ENCODE results near the gene ACADSB. TPM values are rescaled to one million over a fixed set of nuclear protein-coding genes. Genes with fewer than 3 reads are reported as not detected.

ACADSB gene
- total and polyA plus RNA-seq, 10 of the 15 experiments (the other 5 are each of a cell fraction or from before 2014, with no cell fraction given): 10.8 to 24.0 (median 15.0) TPM

GRCh38 chr10:123026302-123026701 lies 17.5 kb downstream of the ACADSB start:
- CTCF ChIA-PET: interaction anchor here (1.6 kb wide), 1 partner anchor 16 kb away, joined by 4 read pairs; no protein-coding TSS in a partner anchor
- no peaks in the 10 kb centered on the region for H3K36me3 ChIP-seq (ENCODE audit: control insufficient read depth in 2 of 2, insufficient read depth in 2 of 2, low read length in 1 of 2)
- no peak overlapping the region for H2AFZ ChIP-seq (ENCODE audit: control insufficient read depth, low read depth, low read length)
- no peaks in the 10 kb centered on the region for H4K20me1 ChIP-seq (ENCODE audit: control insufficient read depth, insufficient read depth)
- intact Hi-C loops (cut with micrococcal nuclease; ENCODE audit: unreplicated experiment) (no loop called here), in situ Hi-C loops (cut with MboI) (no loop called here)
- 4% methylated on average over 1 of the region's 1 CpG for WGBS (ENCODE audit: insufficient coverage, insufficient replicate concordance, low lambda C conversion rate, missing lambda C conversion rate)
- H3K79me2 ChIP-seq (ENCODE audit: control insufficient read depth, insufficient read depth, low read length): no peaks in the 10 kb centered on the region
- no peaks in the 10 kb centered on the region for H3K9me3 ChIP-seq (replicated peaks; ENCODE audit: control insufficient read depth, insufficient read depth, low read length)
- ATAC-seq (no peak), DNase-seq (ENCODE audit: low read depth, low spot score) (no peak), FAIRE-seq (no peak)
- RAD21 ChIA-PET (ENCODE audit: unreplicated experiment): no interaction called here
- H3K4me2 ChIP-seq (ENCODE audit: control insufficient read depth, insufficient read depth): no peak overlapping the region
- SMC1A ChIA-PET (ENCODE audit: uncharacterized antibody, unreplicated experiment): interaction anchor here (0.6 kb wide), 1 partner anchor 351 kb away, joined by 3 read pairs; no protein-coding TSS in a partner anchor
- H3K27ac ChIP-seq (ENCODE audit: control insufficient read depth, insufficient read depth): no peak overlapping the region
- peak in 1 of 2 experiments; percentile 40; a peak in 1 of 4 replicates for TF ChIP-seq BHLHE40 (IDR thresholded peaks at IDR 0.05; ENCODE audit: borderline replicate concordance in 1 of 2, low read depth in 2 of 2, low read length in 1 of 2)
- TF ChIP-seq, protein P1, sequence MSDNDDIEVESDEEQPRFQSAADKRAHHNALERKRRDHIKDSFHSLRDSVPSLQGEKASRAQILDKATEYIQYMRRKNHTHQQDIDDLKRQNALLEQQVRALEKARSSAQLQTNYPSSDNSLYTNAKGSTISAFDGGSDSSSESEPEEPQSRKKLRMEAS (IDR thresholded peaks at IDR 0.05; ENCODE audit: low read depth, low read length): no peak
- no TSS peak for BruUV-seq (replicated peaks)
- no peaks in the 10 kb centered on the region for H3K27me3 ChIP-seq (replicated peaks in 1 of 2; ENCODE audit: control insufficient read depth in 2 of 2, insufficient read depth in 2 of 2, low read length in 1 of 2)
- H3K4me1 ChIP-seq (ENCODE audit: control insufficient read depth, insufficient read depth, low read length): no peaks in the 10 kb centered on the region
- H3K9ac ChIP-seq (ENCODE audit: control insufficient read depth, insufficient read depth, low read length): no peak overlapping the region
- no peak overlapping the region for H3K4me3 ChIP-seq
- POLR2A ChIA-PET: no interaction called here

- Histone ChIP-seq H3K27ac (ENCODE audit: control insufficient read depth, insufficient read depth) (no peak overlapping the region), H4K20me1 (ENCODE audit: control insufficient read depth, insufficient read depth) (no peaks in the 10 kb centered on the region), H3K27me3 (replicated peaks in 1 of 2; ENCODE audit: control insufficient read depth in 2 of 2, insufficient read depth in 2 of 2, low read length in 1 of 2) (no peaks in the 10 kb centered on the region), H3K36me3 (ENCODE audit: control insufficient read depth in 2 of 2, insufficient read depth in 2 of 2, low read length in 1 of 2) (no peaks in the 10 kb centered on the region), H2AFZ (ENCODE audit: control insufficient read depth, low read depth, low read length) (no peak overlapping the region), H3K4me3 (no peak overlapping the region), H3K9ac (ENCODE audit: control insufficient read depth, insufficient read depth, low read length) (no peak overlapping the region), H3K4me2 (ENCODE audit: control insufficient read depth, insufficient read depth) (no peak overlapping the region), H3K9me3 (replicated peaks; ENCODE audit: control insufficient read depth, insufficient read depth, low read length) (no peaks in the 10 kb centered on the region), H3K79me2 (ENCODE audit: control insufficient read depth, insufficient read depth, low read length) (no peaks in the 10 kb centered on the region), H3K4me1 (ENCODE audit: control insufficient read depth, insufficient read depth, low read length) (no peaks in the 10 kb centered on the region)
- ChIA-PET POLR2A (no interaction called here), SMC1A (ENCODE audit: uncharacterized antibody, unreplicated experiment) (interaction anchor here (1.6 kb wide), 1 partner anchor 8 kb away, joined by 4 read pairs; no protein-coding TSS in a partner anchor), RAD21 (ENCODE audit: unreplicated experiment) (no interaction called here), CTCF (interaction anchor here (1.5 to 1.7 kb wide), 2 partner anchors 12 to 15 kb away, joined by 4 to 7 read pairs; no protein-coding TSS in a partner anchor)
- in situ Hi-C loops (cut with MboI) (no loop called here), intact Hi-C loops (cut with micrococcal nuclease; ENCODE audit: unreplicated experiment) (no loop called here)
- BruUV-seq (replicated peaks): no TSS peak
- DNase-seq (ENCODE audit: low read depth, low spot score) (no peak), ATAC-seq (no peak), FAIRE-seq (no peak)
- TF ChIP-seq SMAD1 (IDR thresholded peaks at IDR 0.05; ENCODE audit: low read depth, partially characterized antibody): no peak
- TF ChIP-seq NR2C2 (IDR thresholded peaks at IDR 0.05; ENCODE audit: borderline replicate concordance, control insufficient read depth, insufficient read length, low read depth): no peak
- no peak for TF ChIP-seq NR2F1 (conservative IDR thresholded peaks at IDR 0.05)
- TF ChIP-seq ZNF384 (IDR thresholded peaks at IDR 0.05; ENCODE audit: borderline replicate concordance, low read depth, low read length): no peak
- no peak for TF ChIP-seq MEF2A (IDR thresholded peaks at IDR 0.05; ENCODE audit: insufficient read depth, low read depth, low read length)
- TF ChIP-seq IRF4 (IDR thresholded peaks at IDR 0.05; ENCODE audit: low read depth, low read length): no peak
- TF ChIP-seq YBX1 (IDR thresholded peaks at IDR 0.05): no peak
- no peak for TF ChIP-seq RUNX3 (IDR thresholded peaks at IDR 0.05; ENCODE audit: low read length)
- no peak for TF ChIP-seq FOXK2 (IDR thresholded peaks at IDR 0.05)
- TF ChIP-seq, protein P2, sequence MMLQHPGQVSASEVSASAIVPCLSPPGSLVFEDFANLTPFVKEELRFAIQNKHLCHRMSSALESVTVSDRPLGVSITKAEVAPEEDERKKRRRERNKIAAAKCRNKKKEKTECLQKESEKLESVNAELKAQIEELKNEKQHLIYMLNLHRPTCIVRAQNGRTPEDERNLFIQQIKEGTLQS (IDR thresholded peaks at IDR 0.05; ENCODE audit: borderline replicate concordance, extremely low read depth, low read depth, low read length): no peak
- no peak for TF ChIP-seq CHD1 (IDR thresholded peaks at IDR 0.05; ENCODE audit: low read depth, low read length)
- TF ChIP-seq TCF12 (IDR thresholded peaks at IDR 0.05; ENCODE audit: low read depth, low read length): no peak
- TF ChIP-seq ZNF217 (IDR thresholded peaks at IDR 0.05): no peak
These were observed 19.1 kb downstream of the ACADSB start for GRCh38 chr10:123027861-123028260.
